GM12878 (cell line): Measurements from ENCODE around the gene COL5A1. TPM values are rescaled to one million over a fixed set of nuclear protein-coding genes. Genes with fewer than 3 reads are reported as not detected.

Experiments used
- ATAC-seq: fragments of 200-7000 bp; cut with Tn5 transposase; 3 replicates; pipeline ENCODE4 v1.9.1; 2020; ENCODE audit warnings: mild to moderate bottlenecking, moderate library complexity
- BruUV-seq: library from RNA; stranded (reverse); fragments of 400-500 nt; replicated peaks from 2 replicates; lab custom pipeline; 2021; lab: Mats Ljungman, UMichigan
- CTCF ChIA-PET: fragments of 300-600 bp; sonication (Branson Sonifier 250); formaldehyde crosslinking; extraction: SDS; loops from one replicate; lab custom pipeline; 2021; ENCODE audit warnings: inconsistent platforms; lab: Yijun Ruan, JAX
- POLR2A ChIA-PET: fragments of 350-600 bp; formaldehyde crosslinking; extraction: SDS; loops from one replicate; lab custom pipeline; 2021; ENCODE audit warnings: inconsistent platforms; lab: Charles Lee
- RAD21 ChIA-PET: fragments of 300-600 bp; sonication (Branson Sonifier 250); formaldehyde crosslinking; loops from one replicate; lab custom pipeline; 2023; ENCODE audit warnings: antibody characterized with exemption; ENCODE audit not compliant: unreplicated experiment; lab: Charles Lee
- SMC1A ChIA-PET: fragments of 300-600 bp; sonication (Branson Sonifier 250); formaldehyde crosslinking; loops from one replicate; lab custom pipeline; 2023; ENCODE audit not compliant: unreplicated experiment, uncharacterized antibody; lab: Charles Lee
- DNase-seq: peaks from one replicate; pipeline ENCODE4 v3.0.0-alpha.2; 2011; ENCODE audit warnings: low read depth, low spot score
- FAIRE-seq: peaks from 3 replicates; lab custom pipeline; 2011; peaks lifted over from hg19 to GRCh38; lab: Jason Lieb, UNC
- H2AFZ ChIP-seq: 2 replicates; pipeline ENCODE4 v1.6.0; 2011; ENCODE audit warnings: low read depth, low read length, control low read depth; ENCODE audit not compliant: control insufficient read depth
- H3K27ac ChIP-seq: 2 replicates; pipeline ENCODE4 v1.5.1; 2011; ENCODE audit warnings: control low read depth; ENCODE audit not compliant: control insufficient read depth, insufficient read depth
- H3K27me3 ChIP-seq, 2 experiments: replicated peaks in 1 of 2; 2 replicates each; pipeline versions ENCODE4 v1.6.0 to v1.6.1; 2011; ENCODE audit warnings: low read length in 1 of 2; ENCODE audit not compliant: control insufficient read depth in 2 of 2, insufficient read depth in 2 of 2
- H3K36me3 ChIP-seq, 2 experiments: 2 replicates each; pipeline ENCODE4 v1.5.1; 2011; ENCODE audit warnings: low read length in 1 of 2; ENCODE audit not compliant: control insufficient read depth in 2 of 2, insufficient read depth in 2 of 2
- H3K4me1 ChIP-seq: 2 replicates; pipeline ENCODE4 v1.6.1; 2011; ENCODE audit warnings: mild to moderate bottlenecking, low read length, moderate library complexity, mixed read lengths; ENCODE audit not compliant: control insufficient read depth, insufficient read depth
- H3K4me2 ChIP-seq: 2 replicates; pipeline ENCODE4 v1.6.0; 2011; ENCODE audit warnings: control low read depth; ENCODE audit not compliant: control insufficient read depth, insufficient read depth
- H3K4me3 ChIP-seq: fragments of 200-600 bp; sonication (generic); 2 replicates; pipeline ENCODE4 v1.5.1; 2016
- H3K79me2 ChIP-seq: 2 replicates; pipeline ENCODE4 v1.6.0; 2011; ENCODE audit warnings: low read length; ENCODE audit not compliant: control insufficient read depth, insufficient read depth
- H3K9ac ChIP-seq: 2 replicates; pipeline ENCODE4 v1.8.0; 2011; ENCODE audit warnings: low read length, control low read depth, mixed read lengths; ENCODE audit not compliant: control insufficient read depth, insufficient read depth
- H3K9me3 ChIP-seq: replicated peaks from 3 replicates; pipeline ENCODE4 v1.5.1; 2011; ENCODE audit warnings: mild to moderate bottlenecking, low read length; ENCODE audit not compliant: control insufficient read depth, insufficient read depth
- H4K20me1 ChIP-seq: 2 replicates; pipeline ENCODE4 v1.6.0; 2011; ENCODE audit not compliant: control insufficient read depth, insufficient read depth
- E2F8 ChIP-seq: fragments of 450-650 bp; IDR thresholded peaks from 2 replicates; pipeline ENCODE4 v1.6.1; 2018; ENCODE audit warnings: mild to moderate bottlenecking, low read depth, moderate library complexity; ENCODE audit not compliant: partially characterized antibody
- JUND ChIP-seq: IDR thresholded peaks from 2 replicates; pipeline ENCODE4 v1.6.1; 2012; ENCODE audit warnings: low read depth, mild to moderate bottlenecking, low read length, improper control_type of control experiment, moderate library complexity
- RUNX3 ChIP-seq: IDR thresholded peaks from 2 replicates; pipeline ENCODE4 v1.6.1; 2012; ENCODE audit warnings: low read length, inconsistent platforms
- SIN3A ChIP-seq: IDR thresholded peaks from 2 replicates; pipeline ENCODE4 v1.6.1; 2012; ENCODE audit warnings: low read depth, low read length, improper control_type of control experiment
- TARDBP ChIP-seq: IDR thresholded peaks from 2 replicates; pipeline ENCODE4 v1.6.1; 2016; ENCODE audit warnings: borderline replicate concordance
- WRNIP1 ChIP-seq: IDR thresholded peaks from 2 replicates; pipeline ENCODE4 v1.6.1; 2011; ENCODE audit warnings: low read depth, low read length, improper control_type of control experiment, borderline replicate concordance
- WGBS: methylation state at CpG from one replicate; pipeline ENCODE4 v1.1.6; 2016; ENCODE audit warnings: low lambda C conversion rate; ENCODE audit not compliant: insufficient replicate concordance, insufficient coverage; ENCODE audit errors: missing lambda C conversion rate; 5-methylcytosine and 5-hydroxymethylcytosine counted together
- in situ Hi-C: fragments of 300-500 bp; cut with MboI; formaldehyde crosslinking; loops from 9 replicates; pipeline ENCODE4 v1.14.3; 2018; ENCODE audit warnings: mixed read lengths
- intact Hi-C: fragments of 100-400 bp; cut with micrococcal nuclease; formaldehyde crosslinking; loops from one replicate; pipeline ENCODE4 v1.14.2; 2022; ENCODE audit not compliant: unreplicated experiment
- polyA plus RNA-seq, 11 experiments: library from polyadenylated mRNA; depleted of rRNA in 4 of 11; unstranded in 6 of 11; stranded (reverse) in 5 of 11; fragments of >200 nt; fragmentation: Nextera tagmentation in 4 of 11; fragmentation: Illumina TruSeq in 1 of 11; extraction: Ambion mirVana in 4 of 11; extraction: Trizol in 1 of 11; gene quantifications; 1 replicate in 1 of 11; 2 replicates in 10 of 11; pipeline versions ENCODE4 v1.2.1 to v1.2.3, GENCODE V29; 2011 to 2016; ENCODE audit warnings: inconsistent platforms in 2 of 11, missing spikeins in 2 of 11, low read depth in 1 of 11
- total RNA-seq, 4 experiments: library from RNA; depleted of rRNA in 3 of 4; stranded (reverse); fragments of >200 nt in 3 of 4; fragmentation: Illumina TruSeq in 1 of 4; extraction: Trizol in 1 of 4; gene quantifications; 2 replicates each; pipeline versions ENCODE4 v1.2.1 to v1.2.3, GENCODE V29; 2013 to 2021
- TF ChIP-seq, protein P1 (sequence below): IDR thresholded peaks from 2 replicates; pipeline ENCODE4 v1.6.1; 2011; ENCODE audit warnings: borderline replicate concordance, low read depth, mild to moderate bottlenecking, moderate library complexity, low read length; ENCODE audit not compliant: insufficient read depth, poor library complexity, severe bottlenecking

The COL5A1 gene
- total and polyA plus RNA-seq, 10 of the 15 experiments (the other 5 are each of a cell fraction or from before 2014, with no cell fraction given) = under 0.01 to 0.15 (median 0.13) TPM; not detected in 4

DNA sequence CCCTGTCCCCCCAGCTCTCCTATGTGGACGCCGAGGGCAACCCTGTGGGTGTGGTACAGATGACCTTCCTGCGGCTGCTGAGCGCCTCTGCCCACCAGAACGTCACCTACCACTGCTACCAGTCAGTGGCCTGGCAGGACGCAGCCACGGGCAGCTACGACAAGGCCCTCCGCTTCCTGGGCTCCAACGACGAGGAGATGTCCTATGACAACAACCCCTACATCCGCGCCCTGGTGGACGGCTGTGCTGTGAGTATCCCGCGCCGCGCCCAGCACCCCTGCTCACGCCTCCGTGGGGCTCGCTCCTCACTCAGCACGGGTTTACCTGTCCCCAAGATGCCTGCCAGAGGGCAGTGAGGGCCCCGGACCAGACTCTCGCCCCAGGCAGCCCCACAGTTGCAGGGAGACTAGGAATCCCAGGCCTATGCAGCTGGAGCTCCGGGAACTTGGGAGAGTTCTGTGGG is 193.4 kb downstream of the COL5A1 start (continued):
- TF ChIP-seq E2F8 = no peak
- TF ChIP-seq RUNX3 = no peak

DNA sequence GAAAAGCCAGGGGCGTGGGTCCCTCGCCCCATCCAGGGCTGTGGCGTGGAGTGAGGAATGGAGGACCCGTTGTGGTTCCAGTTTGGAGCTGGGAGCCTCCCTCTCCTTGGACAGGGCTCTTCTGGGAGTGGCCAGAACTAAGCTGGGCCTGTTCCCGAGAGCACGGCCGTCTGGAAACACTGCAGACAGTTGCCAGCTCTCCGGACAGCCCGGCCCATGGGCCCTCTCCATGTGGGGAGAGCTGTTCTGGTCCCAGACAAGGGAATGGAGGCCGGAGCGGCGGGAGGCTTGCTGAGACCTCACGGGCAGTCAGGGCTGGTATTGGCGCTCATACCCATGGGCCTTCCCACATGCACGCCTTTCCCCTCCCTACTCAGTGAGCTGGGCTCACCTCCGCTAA is 193.8 kb downstream of the COL5A1 start:
- POLR2A ChIA-PET = no interaction called here
- CTCF ChIA-PET = interaction anchor here (1.7 kb wide), 1 partner anchor 23 kb away, joined by 4 read pairs; no protein-coding TSS in a partner anchor
- ATAC-seq = no peak
- Histone ChIP-seq H3K79me2 (no peaks in the 10 kb centered on the region), H3K9ac (no peak overlapping the region), H3K4me1 (no peaks in the 10 kb centered on the region), H2AFZ (no peak overlapping the region), H3K9me3 (no peaks in the 10 kb centered on the region), H3K36me3 (no peaks in the 10 kb centered on the region), H3K4me2 (no peak overlapping the region), H3K27ac (no peak overlapping the region), H4K20me1 (no peaks in the 10 kb centered on the region), H3K4me3 (no peak overlapping the region), H3K27me3 (no peaks in the 10 kb centered on the region; a peak in 1 of 4 replicates)
- BruUV-seq = no TSS peak
- RAD21 ChIA-PET = no interaction called here
- in situ Hi-C loops (no loop called here), intact Hi-C loops (no loop called here)
- TF ChIP-seq, protein P1, sequence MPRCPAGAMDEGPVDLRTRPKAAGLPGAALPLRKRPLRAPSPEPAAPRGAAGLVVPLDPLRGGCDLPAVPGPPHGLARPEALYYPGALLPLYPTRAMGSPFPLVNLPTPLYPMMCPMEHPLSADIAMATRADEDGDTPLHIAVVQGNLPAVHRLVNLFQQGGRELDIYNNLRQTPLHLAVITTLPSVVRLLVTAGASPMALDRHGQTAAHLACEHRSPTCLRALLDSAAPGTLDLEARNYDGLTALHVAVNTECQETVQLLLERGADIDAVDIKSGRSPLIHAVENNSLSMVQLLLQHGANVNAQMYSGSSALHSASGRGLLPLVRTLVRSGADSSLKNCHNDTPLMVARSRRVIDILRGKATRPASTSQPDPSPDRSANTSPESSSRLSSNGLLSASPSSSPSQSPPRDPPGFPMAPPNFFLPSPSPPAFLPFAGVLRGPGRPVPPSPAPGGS = no peak
- no peak for TF ChIP-seq SIN3A
- TF ChIP-seq JUND = no peak
- TF ChIP-seq TARDBP = no peak
- no peak for TF ChIP-seq WRNIP1
- FAIRE-seq = no peak
- DNase-seq = no peak
- WGBS = 36% methylated on average over 16 of the region's 16 CpGs
- SMC1A ChIA-PET = no interaction called here
